Endodermal cell (in vitro differentiated cells): ENCODE measurements around the gene MLX. TPM values are rescaled to one million over a fixed set of nuclear protein-coding genes. Genes with fewer than 3 reads are reported as not detected.

Experiments
- DNase-seq: peaks from one replicate; pipeline ENCODE4 v3.0.0-alpha.2; 2017
- H3K27ac ChIP-seq: 2 replicates; pipeline ENCODE4 v1.5.1; 2013; ENCODE audit warnings: mild to moderate bottlenecking, low read depth, low read length, moderate library complexity
- H3K27me3 ChIP-seq: 2 replicates; pipeline ENCODE4 v1.6.1; 2013; ENCODE audit warnings: mild to moderate bottlenecking, low read length, moderate library complexity; ENCODE audit not compliant: insufficient read depth, control insufficient read depth, poor library complexity, severe bottlenecking
- H3K36me3 ChIP-seq: 2 replicates; pipeline ENCODE4 v1.7.0; 2013; ENCODE audit warnings: mild to moderate bottlenecking, low read length, moderate library complexity; ENCODE audit not compliant: control insufficient read depth, insufficient read depth
- H3K4me1 ChIP-seq: one replicate; pipeline ENCODE4 v1.7.0; 2013; ENCODE audit warnings: low read length; ENCODE audit not compliant: control insufficient read depth, insufficient read depth
- H3K4me3 ChIP-seq: 2 replicates; pipeline ENCODE4 v1.5.1; 2013; ENCODE audit warnings: mild to moderate bottlenecking, low read length, moderate library complexity
- H3K9ac ChIP-seq: 2 replicates; pipeline ENCODE4 v1.6.1; 2013; ENCODE audit warnings: mild to moderate bottlenecking, low read length, moderate library complexity; ENCODE audit not compliant: poor library complexity, severe bottlenecking; ENCODE audit errors: extremely low read depth
- H3K9me3 ChIP-seq: 2 replicates; pipeline ENCODE4 v1.6.1; 2013; ENCODE audit warnings: mild to moderate bottlenecking, low read length, moderate library complexity; ENCODE audit not compliant: control insufficient read depth
- H3K27ac Mint-ChIP-seq: 2 replicates; pipeline ENCODE4 v1.8.0; 2020; ENCODE audit warnings: mixed read lengths
- H3K27me3 Mint-ChIP-seq: 2 replicates; pipeline ENCODE4 v1.8.0; 2021; ENCODE audit warnings: mild to moderate bottlenecking, mixed read lengths; ENCODE audit not compliant: insufficient read depth
- H3K36me3 Mint-ChIP-seq: 2 replicates; pipeline ENCODE4 v1.8.0; 2020; ENCODE audit warnings: low read depth, mixed read lengths
- H3K4me1 Mint-ChIP-seq: 2 replicates; pipeline ENCODE4 v1.8.0; 2020; ENCODE audit warnings: mixed read lengths
- H3K4me3 Mint-ChIP-seq: 2 replicates; pipeline ENCODE4 v1.8.0; 2020; ENCODE audit warnings: mild to moderate bottlenecking, moderate library complexity, mixed read lengths
- H3K9me3 Mint-ChIP-seq: 2 replicates; pipeline ENCODE4 v1.8.0; 2020; ENCODE audit warnings: mild to moderate bottlenecking, mixed read lengths
- CTCF ChIP-seq: fragments of 200-600 bp; sonication (generic); conservative IDR thresholded peaks from 2 replicates; pipeline ENCODE4 v1.5.0; 2021; ENCODE audit warnings: antibody characterized with exemption, mild to moderate bottlenecking
- WGBS, 2 experiments: methylation state at CpG; one replicate each; pipeline versions ENCODE4 v1.1.5 to v1.1.7; 2013; ENCODE audit warnings: missing lambda C conversion rate in 2 of 2, mixed read lengths in 1 of 2; ENCODE audit not compliant: insufficient coverage in 1 of 2, insufficient read length in 1 of 2; 5-methylcytosine and 5-hydroxymethylcytosine counted together
- total RNA-seq, 2 donors: library from RNA; stranded (reverse); fragmentation: NEBNext Ultra II Directional in 1 of 2; extraction: Animal tissue kit (Norgen Biotek cat#: 25700) in 1 of 2; gene quantifications; 2 replicates in 1 of 2; 3 replicates in 1 of 2; pipeline ENCODE4 v1.2.1, GENCODE V29; 2021

Gene MLX
- total RNA-seq, 2 donors from 2014 or later, result 37.1 to 38.5 TPM

GRCh38 chr17:42522263-42522790, 44.6 kb upstream of the MLX start:
- H3K36me3 Mint-ChIP-seq, result peaks cover 28% of the 10 kb centered on the region
- Histone ChIP-seq H3K4me3 (no peak overlapping the region), H3K9ac (no peak overlapping the region), H3K9me3 (no peaks in the 10 kb centered on the region), H3K27ac (no peak overlapping the region), H3K27me3 (no peaks in the 10 kb centered on the region), H3K4me1 (peaks cover 19% of the 10 kb centered on the region), H3K36me3 (peaks cover 14% of the 10 kb centered on the region)
- peaks cover 2% of the 10 kb centered on the region for H3K27me3 Mint-ChIP-seq
- H3K4me1 Mint-ChIP-seq, result peaks cover 20% of the 10 kb centered on the region
- no peak overlapping the region for H3K27ac Mint-ChIP-seq
- H3K9me3 Mint-ChIP-seq, result peaks cover 1% of the 10 kb centered on the region
- 84 to 90% methylated on average over 3 to 9 of the region's 9 CpGs for WGBS, 2 experiments
- no peak for TF ChIP-seq CTCF
- peak; percentile 43 for DNase-seq
- no peak overlapping the region for H3K4me3 Mint-ChIP-seq

GRCh38 chr17:42522798-42523278, 44.1 kb upstream of the MLX start:
- Histone ChIP-seq H3K36me3 (peaks cover 11% of the 10 kb centered on the region), H3K27me3 (no peaks in the 10 kb centered on the region), H3K27ac (no peak overlapping the region), H3K4me3 (no peak overlapping the region), H3K9ac (no peak overlapping the region), H3K9me3 (no peaks in the 10 kb centered on the region), H3K4me1 (peaks cover 19% of the 10 kb centered on the region)
- 89% methylated on average over 8 of the region's 8 CpGs; no CpG with 5 or more reads in 1 of the 2 experiments for WGBS, 2 experiments
- TF ChIP-seq CTCF, result no peak
- H3K4me3 Mint-ChIP-seq, result no peak overlapping the region
- H3K36me3 Mint-ChIP-seq, result peaks cover 23% of the 10 kb centered on the region
- H3K27me3 Mint-ChIP-seq, result peaks cover 2% of the 10 kb centered on the region
- H3K27ac Mint-ChIP-seq, result no peak overlapping the region
- H3K4me1 Mint-ChIP-seq, result peaks cover 21% of the 10 kb centered on the region
- peaks cover 4% of the 10 kb centered on the region for H3K9me3 Mint-ChIP-seq
- peak; percentile 38 for DNase-seq

GRCh38 chr17:42525221-42525620, 41.7 kb upstream of the MLX start:
- peaks cover 10% of the 10 kb centered on the region for H3K4me1 Mint-ChIP-seq
- DNase-seq, result no peak
- TF ChIP-seq CTCF, result no peak
- Histone ChIP-seq H3K36me3 (peaks cover 7% of the 10 kb centered on the region), H3K9me3 (peaks cover 13% of the 10 kb centered on the region), H3K4me3 (no peak overlapping the region), H3K27me3 (no peaks in the 10 kb centered on the region), H3K9ac (no peak overlapping the region), H3K27ac (no peak overlapping the region), H3K4me1 (peaks cover 2% of the 10 kb centered on the region)
- peaks cover 21% of the 10 kb centered on the region for H3K36me3 Mint-ChIP-seq
- WGBS, 2 experiments, result 98 to 100% methylated on average over 1 to 2 of the region's 2 CpGs
- peaks cover 2% of the 10 kb centered on the region for H3K27me3 Mint-ChIP-seq
- no peak overlapping the region for H3K27ac Mint-ChIP-seq
- no peak overlapping the region for H3K4me3 Mint-ChIP-seq
- H3K9me3 Mint-ChIP-seq, result peaks cover 13% of the 10 kb centered on the region
